Sigmoid colon (tissue), 4 donors: Measurements from ENCODE around the gene PHF1.

Experiments
- EP300 ChIP-seq, 4 donors: sonication (generic); formaldehyde crosslinking; IDR thresholded peaks; one replicate each; pipeline ENCODE4 v1.6.1; 2017; ENCODE audit warnings: antibody characterized with exemption in 4 of 4
- POLR2A ChIP-seq, 2 donors: fragments of 450-650 bp; IDR thresholded peaks; one replicate each; pipeline ENCODE4 v1.6.1; 2016; ENCODE audit warnings: antibody characterized with exemption in 2 of 2, mild to moderate bottlenecking in 2 of 2, moderate library complexity in 2 of 2
- POLR2AphosphoS5 ChIP-seq, 4 donors: sonication (generic); formaldehyde crosslinking; IDR thresholded peaks; one replicate each; pipeline ENCODE4 v1.6.1; 2017; ENCODE audit warnings: antibody characterized with exemption in 4 of 4
- TF ChIP-seq, protein P1 (sequence below), 4 experiments: fragments of 450-650 bp in 3 of 4; fragments of 200-600 bp in 1 of 4; IDR thresholded peaks; one replicate each; pipeline ENCODE4 v1.5.1; 2016 to 2019; ENCODE audit warnings: antibody characterized with exemption in 4 of 4, mild to moderate bottlenecking in 3 of 4, moderate library complexity in 2 of 4

DNA sequence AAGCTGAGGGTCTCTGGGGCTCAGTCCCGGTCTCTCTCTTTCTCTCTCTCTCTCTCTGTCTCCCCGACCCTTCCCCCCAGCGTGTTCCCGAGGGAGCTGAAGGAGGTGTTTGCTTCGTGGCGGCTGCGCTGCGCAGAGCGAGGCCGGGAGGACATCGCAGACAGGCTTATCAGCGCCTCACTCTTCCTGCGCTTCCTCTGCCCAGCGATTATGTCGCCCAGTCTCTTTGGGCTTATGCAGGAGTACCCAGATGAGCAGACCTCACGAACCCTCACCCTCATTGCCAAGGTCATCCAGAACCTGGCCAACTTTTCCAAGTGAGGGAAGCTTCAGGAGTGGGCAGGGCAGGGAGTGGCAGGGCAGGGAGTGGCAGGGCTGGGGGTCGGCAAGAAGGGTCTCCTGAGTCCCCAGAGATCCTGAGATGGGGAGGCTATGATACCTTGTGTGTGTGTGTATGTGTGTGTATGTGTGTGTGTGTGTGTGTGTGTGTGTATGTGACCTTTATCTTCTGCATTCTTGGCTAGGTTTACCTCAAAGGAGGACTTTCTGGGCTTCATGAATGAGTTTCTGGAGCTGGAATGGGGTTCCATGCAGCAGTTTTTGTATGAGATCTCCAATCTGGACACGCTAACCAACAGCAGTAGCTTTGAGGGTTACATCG lies 30.0 kb downstream of the PHF1 start:
- TF ChIP-seq, protein P1, sequence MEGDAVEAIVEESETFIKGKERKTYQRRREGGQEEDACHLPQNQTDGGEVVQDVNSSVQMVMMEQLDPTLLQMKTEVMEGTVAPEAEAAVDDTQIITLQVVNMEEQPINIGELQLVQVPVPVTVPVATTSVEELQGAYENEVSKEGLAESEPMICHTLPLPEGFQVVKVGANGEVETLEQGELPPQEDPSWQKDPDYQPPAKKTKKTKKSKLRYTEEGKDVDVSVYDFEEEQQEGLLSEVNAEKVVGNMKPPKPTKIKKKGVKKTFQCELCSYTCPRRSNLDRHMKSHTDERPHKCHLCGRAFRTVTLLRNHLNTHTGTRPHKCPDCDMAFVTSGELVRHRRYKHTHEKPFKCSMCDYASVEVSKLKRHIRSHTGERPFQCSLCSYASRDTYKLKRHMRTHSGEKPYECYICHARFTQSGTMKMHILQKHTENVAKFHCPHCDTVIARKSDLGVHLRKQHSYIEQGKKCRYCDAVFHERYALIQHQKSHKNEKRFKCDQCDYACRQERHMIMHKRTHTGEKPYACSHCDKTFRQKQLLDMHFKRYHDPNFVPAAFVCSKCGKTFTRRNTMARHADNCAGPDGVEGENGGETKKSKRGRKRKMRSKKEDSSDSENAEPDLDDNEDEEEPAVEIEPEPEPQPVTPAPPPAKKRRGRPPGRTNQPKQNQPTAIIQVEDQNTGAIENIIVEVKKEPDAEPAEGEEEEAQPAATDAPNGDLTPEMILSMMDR (IDR thresholded peaks at IDR 0.05) = no peak
- TF ChIP-seq POLR2A (IDR thresholded peaks at IDR 0.05) = no peak
- no peak for TF ChIP-seq EP300 (IDR thresholded peaks at IDR 0.05)
- TF ChIP-seq POLR2AphosphoS5 (IDR thresholded peaks at IDR 0.05) = no peak
